GM21737 (cell line): Measurements from ENCODE around the gene MGP.
A peak's percentile ranks its signal among the peaks of the same experiment; 100 is the strongest.

Experiments
- ATAC-seq: cut with Tn5 transposase; IDR thresholded peaks from one replicate; pipeline ENCODE4 v1.9.1; 2021; ENCODE audit warnings: mild to moderate bottlenecking, moderate library complexity; ENCODE audit not compliant: unreplicated experiment

The MGP gene

GRCh38 chr12:14903386-14904098 lies 17.9 kb upstream of the MGP start:
- no peak for ATAC-seq

DNA sequence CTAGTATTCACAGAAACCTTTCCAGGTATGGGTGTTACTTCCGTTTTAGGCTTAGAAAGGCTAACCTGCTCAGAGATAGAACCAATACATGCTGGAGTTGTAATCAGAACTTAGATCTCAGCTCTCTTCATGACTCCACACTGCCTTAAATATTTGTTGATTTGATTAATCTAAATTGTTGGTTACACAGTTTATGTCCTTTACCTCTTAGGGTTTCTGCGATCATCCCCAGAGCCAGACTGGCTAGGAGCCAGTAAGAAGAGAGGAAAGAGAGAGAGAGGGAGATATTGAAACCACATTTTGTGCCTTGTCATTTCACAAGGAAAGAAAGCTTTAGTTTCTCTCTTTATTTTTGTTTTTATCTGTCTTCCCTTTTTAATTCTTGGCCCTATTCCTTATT lies 16.8 kb upstream of the MGP start:
- ATAC-seq, result no peak

GRCh38 chr12:14901228-14901562 lies 15.5 kb upstream of the MGP start:
- no peak for ATAC-seq

DNA sequence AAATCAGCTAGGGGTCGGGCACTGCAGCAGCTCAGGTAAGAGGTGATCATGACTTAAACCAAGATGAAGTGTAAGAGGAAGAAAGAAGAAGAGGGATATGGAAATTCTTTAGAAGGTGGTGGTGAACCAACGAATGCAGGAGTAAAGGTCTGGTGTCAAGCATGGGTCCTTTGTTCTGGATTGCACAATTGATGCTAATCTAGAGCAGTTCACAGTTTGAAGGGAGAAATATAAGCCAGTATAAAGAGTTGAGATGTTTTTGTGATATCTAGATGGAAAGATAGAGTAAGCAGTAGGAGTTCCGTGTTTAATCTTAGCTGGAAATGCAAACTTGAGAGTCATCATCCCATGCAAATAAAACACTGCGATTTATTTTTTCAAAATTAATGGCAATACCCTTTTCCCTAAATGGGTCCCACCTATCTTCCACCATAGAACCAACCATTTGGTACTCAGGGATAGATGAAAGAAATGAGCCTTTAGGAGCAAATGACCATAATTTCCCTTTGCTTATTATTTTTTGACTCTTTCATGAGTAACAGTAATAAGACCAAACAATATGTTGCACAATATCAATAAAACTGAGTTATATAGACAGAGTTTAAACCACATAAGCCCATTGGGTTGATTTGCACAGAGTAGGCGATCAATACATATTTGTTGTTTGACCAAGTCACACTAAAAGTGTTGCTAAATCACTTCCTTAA lies 15.0 kb upstream of the MGP start:
- no peak for ATAC-seq

DNA sequence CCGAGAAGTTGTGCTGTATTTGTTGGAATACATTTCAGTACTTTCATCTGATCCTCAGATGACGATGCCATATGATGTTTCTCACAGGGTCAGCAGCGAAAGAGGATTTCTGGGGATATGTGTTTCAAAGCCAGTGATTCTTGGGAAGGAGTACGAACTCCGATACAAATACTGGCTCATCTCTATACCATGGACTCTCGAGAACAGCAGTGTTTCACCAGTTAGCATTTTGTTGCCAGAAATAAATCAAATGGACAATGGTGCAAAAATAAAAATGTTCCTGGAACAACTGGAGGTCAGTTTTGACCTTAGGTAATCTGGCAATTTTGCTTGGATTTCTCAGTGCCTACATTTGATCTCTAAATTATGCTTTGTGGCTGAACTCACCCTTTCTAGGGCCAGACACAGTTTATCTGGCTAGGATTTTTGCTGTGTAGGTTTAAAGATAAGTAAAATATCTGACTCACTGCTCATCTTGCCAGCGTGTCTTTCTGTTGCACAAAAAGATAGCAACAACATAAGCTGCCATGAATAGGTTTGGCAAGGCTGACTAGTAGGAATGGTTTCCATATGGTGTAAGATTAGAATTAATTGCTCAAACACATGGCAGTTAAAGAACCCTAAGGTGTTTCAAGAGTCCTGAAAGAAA lies 11.0 kb upstream of the MGP start:
- ATAC-seq, result no peak

GRCh38 chr12:14893506-14894250 lies 8.0 kb upstream of the MGP start:
- ATAC-seq, result no peak

DNA sequence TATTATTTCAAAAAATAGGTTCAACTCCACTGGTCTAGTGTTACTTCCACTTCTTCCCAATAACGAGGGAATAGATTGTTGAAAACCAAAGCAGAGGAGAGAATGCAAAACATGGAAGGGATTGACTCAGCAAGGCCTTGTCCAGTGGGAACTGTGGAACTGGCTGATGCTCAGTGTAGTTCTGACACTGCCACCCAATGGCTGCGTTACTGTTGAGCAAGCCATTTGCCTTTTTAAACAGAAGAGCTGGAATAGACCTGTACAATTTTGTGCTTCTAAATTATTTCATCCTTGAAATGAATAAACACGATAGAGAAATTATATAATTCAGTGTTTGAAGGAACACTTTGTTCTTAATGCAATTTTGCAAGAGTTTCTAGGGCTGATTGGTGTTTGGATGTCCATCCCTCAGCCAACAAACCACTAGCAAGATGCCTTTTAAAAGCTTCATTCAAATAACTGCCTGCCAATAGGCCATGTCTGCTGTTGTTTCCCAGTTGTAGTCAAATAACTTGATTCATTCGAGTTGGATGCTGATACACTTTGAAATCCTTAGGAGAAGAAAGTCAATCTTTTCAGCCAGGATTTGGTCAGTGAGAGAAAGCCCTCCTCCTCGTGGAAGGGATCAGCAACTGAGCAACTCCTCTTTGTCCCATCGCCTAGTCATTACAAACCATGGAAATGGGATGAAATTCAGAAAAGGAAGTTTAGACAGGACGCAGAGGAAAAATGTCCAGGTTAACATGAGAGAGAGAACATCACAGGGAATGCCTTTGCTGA lies 7.3 kb upstream of the MGP start:
- ATAC-seq, result no peak

DNA sequence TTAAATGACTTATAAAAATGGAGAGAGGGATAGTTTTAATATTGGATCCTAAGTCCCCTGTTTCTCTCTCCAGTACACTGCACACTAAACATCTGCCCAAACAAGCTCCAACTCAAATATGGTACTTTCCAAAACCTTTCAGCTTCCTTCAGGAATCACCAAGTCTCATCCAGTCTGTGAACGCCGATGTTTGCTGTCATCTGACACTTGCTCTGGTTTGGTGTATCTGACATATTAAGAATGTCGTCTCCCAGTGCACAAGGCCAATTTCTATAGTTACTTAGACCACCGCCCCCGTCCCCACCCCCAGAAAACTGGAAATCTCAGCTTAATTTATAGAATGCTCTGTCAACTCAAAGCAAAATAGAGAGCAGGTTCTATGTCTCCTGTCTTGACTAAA lies 5.0 kb upstream of the MGP start:
- no peak for ATAC-seq

DNA sequence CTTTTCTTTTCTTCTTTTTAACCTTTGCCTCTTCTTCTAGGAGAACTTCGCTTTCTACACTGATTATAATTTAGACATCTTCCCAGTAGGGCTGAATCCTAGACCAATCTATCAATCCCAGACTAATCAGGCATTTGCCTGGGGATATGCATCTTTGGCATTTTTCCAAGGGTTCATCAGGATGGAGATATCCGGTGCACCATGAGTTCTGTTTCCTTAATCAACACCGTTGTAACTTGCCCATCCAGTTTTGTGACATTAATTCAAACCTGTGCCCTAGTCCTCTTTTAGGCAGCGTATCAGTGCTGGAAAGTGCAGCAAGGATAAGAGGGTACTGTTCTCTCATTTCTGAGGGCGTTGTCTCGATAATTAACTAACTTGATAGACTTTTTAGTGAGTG lies 617 bp upstream of the MGP start:
- no peak for ATAC-seq

GRCh38 chr12:14884458-14884878 lies 1.2 kb downstream of the MGP start:
- ATAC-seq, result peak; percentile 97

GRCh38 chr12:14883686-14884085 lies 2.0 kb downstream of the MGP start:
- ATAC-seq, result no peak

- ATAC-seq, result no peak
Observed at GRCh38 chr12:14880890-14881453, 4.7 kb downstream of the MGP start.

- no peak for ATAC-seq
Observed at GRCh38 chr12:14879222-14879933, 6.3 kb downstream of the MGP start.

- ATAC-seq, result no peak
Observed at GRCh38 chr12:14878488-14878887, 7.2 kb downstream of the MGP start.

DNA sequence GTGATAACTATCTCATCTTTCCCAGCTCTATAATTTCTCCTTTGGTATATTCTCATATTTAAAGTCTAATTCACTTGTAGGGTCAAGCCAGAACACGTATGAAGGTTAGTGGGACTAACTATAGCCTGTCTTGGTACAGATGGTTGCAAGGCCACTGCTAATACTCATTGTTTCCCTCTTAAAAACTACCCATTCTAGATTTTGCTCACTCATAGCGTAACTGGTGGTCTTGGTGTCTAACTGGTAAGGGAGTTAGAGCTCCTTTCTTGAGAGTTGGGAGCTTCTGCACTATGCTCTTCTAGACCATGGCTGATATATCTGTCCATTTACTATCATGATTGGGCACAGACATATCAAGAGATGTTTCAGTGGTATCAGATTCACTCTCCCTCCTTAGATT lies 8.8 kb downstream of the MGP start:
- ATAC-seq, result no peak

GRCh38 chr12:14874882-14875281 lies 10.8 kb downstream of the MGP start:
- ATAC-seq, result no peak

DNA sequence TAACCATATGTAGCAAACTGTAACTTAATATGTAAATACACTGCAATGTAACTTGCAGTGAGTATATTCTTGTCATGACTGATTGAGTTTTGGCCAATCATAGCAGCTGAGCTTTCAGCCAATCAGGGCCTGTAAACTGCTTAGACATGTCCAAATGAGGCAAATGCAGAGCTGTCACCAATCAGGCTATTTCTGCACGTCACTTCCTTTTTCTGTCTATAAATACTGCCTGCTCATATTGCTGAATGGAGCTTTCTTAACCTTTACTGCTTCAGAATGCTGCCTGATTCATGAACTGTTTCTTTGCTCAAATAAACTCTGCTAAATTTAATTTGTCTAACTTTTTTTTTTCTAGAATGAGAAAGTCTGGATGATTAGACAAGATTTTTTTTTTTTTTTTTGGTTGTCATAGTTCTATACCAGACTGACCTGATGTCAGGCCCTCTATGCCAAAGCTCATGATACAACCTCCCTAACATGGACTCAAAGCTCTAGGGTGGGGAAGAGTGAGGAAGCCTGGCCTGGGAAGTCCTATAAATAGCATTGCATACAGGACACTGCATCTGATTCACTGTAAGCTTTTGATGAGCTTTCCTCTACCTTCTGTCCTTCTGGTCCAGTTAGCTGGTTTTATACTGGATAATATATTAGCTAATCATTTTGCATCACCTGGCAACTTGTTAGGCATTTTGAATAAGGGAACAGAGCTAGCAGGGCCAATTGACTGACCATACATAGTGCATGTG lies 12.0 kb downstream of the MGP start:
- no peak for ATAC-seq

DNA sequence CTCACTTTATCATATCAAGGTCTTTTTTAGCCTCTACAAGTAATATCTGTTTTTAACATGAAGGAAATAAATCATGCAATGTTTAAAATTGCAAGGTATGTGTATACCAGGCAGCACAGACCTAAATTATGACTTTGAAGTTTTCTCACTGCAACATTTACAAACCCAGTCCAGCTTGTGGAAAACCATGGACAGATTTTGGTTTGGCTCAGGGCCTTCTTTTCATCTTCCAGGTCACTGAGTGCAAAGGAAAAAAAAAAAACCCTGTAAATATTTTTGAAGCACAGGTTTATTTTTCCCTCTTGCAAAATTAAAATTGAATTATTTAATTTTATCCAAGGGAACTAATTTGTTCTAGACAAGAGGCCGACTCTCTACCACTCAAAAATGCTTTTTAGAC lies 13.8 kb downstream of the MGP start:
- no peak for ATAC-seq

DNA sequence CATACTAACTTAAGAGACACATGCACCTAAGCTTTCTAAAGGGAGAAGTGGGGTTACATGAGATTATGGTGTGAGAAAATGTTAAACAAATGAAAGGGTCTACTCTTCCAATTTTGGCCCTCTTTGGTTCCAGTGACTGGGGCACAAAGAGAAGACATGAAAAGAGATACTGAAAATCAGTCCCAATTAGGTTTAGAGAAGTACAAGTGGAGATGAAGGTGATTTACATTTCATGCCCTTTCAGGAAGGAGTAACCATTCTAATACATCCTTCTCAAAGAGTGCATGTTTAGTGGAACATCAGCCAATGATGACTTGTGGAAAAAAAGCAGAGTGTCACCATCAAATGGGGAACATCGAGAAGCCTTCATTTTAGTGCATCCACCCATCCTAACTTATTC lies 14.4 kb downstream of the MGP start:
- no peak for ATAC-seq
